GM12874 (cell line): ENCODE measurements around the gene WNT4.

Source experiments
- CTCF ChIP-seq: IDR thresholded peaks from 2 replicates; pipeline ENCODE4 v1.5.1; 2011; ENCODE audit warnings: low read depth, mild to moderate bottlenecking, control low read depth, low read length, moderate library complexity; ENCODE audit not compliant: insufficient read depth

Gene WNT4

GRCh38 chr1:22096463-22096862, 46.4 kb downstream of the WNT4 start:
- no peak for TF ChIP-seq CTCF

GRCh38 chr1:22096036-22096435, 46.9 kb downstream of the WNT4 start:
- TF ChIP-seq CTCF, result no peak

- no peak for TF ChIP-seq CTCF
Observed at GRCh38 chr1:22093513-22093912, 49.4 kb downstream of the WNT4 start.

DNA sequence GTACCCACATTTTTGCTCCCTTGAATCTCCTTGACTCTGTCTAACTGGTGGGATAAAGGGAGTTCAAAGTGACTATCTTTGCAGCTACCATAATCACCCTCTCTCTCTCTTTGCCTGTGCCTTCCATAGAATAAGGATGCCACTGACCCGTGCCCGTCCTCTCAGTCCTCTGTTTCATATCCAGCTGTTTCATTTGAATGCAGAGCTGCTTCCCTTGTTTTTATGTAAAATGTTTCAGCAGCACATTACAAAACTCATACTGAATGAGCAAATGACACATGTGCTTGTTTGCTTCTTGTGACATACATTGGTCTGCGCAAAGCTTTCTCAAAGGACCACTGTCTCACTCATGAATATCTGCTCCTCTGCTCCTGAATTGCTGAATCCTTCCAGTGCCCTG, 52.0 kb downstream of the WNT4 start:
- no peak for TF ChIP-seq CTCF

GRCh38 chr1:22089787-22090186, 53.1 kb downstream of the WNT4 start:
- no peak for TF ChIP-seq CTCF

GRCh38 chr1:22089134-22089571, 53.7 kb downstream of the WNT4 start:
- TF ChIP-seq CTCF, result no peak

- TF ChIP-seq CTCF, result no peak
Observed at GRCh38 chr1:22088331-22088730, 54.6 kb downstream of the WNT4 start.

- TF ChIP-seq CTCF, result no peak
Observed at GRCh38 chr1:22080191-22080590, 62.7 kb downstream of the WNT4 start.
